Forelimb muscle (tissue), 1 donor: Measurements from ENCODE around the gene LBH. TPM values are rescaled to one million over a fixed set of nuclear protein-coding genes. Genes with fewer than 3 reads are reported as not detected.
A peak's percentile ranks its signal among the peaks of the same experiment; 100 is the strongest.

ENCODE experiments used
- DNase-seq: peaks from one replicate; pipeline ENCODE4 v3.0.0-alpha.2; 2013; ENCODE audit warnings: low read depth
- polyA plus RNA-seq: library from polyadenylated mRNA; unstranded; fragments of 120-200 nt; gene quantifications from one replicate; pipeline ENCODE4 v1.2.1, GENCODE V29; 2013; ENCODE audit not compliant: insufficient read length

The LBH gene
- 17.4 TPM for polyA plus RNA-seq

DNA sequence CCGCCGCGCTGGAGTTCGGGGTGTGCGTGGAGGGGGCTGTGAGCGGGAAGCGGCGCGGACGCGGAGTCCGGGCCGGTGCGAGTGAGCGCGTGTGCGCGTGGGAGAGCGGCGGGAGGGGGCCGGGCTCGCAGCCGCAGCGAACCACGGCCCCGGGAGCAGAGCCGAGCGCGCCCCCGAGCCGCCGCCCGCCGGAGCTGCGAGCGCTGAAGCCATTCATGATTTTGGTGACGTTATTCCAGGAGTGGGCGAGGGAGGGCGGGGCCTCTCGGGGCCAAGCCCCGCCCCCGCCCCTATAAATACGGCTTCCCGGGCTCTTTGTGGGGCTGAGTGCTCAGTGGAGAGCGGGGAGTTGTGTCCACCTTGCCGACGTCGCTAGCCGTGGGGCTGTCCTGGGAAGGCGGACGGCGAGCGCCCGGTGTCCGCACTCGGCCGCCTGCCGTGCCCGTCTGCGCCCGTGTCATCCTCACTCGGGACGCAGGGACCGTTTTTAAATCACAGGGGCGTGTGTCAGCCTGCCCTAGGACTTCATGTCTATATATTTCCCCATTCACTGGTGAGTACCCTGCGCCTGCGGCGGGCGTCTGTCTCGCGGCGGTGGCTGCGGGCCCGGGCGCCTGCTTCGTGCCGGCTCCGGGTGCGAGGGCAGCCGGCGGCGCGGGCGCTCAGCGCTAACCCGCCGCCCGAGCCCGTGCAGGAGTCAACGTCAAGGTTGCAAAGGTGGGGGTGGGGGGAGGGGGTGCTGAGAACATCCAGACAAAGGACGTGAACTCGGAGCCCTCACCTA is at the start of gene LBH:
LBH (plus strand) TSS at position 323 of the 784 bp plus-strand sequence; CDS start at position 528, 205 bp downstream.
- peak; percentile 74 for DNase-seq

DNA sequence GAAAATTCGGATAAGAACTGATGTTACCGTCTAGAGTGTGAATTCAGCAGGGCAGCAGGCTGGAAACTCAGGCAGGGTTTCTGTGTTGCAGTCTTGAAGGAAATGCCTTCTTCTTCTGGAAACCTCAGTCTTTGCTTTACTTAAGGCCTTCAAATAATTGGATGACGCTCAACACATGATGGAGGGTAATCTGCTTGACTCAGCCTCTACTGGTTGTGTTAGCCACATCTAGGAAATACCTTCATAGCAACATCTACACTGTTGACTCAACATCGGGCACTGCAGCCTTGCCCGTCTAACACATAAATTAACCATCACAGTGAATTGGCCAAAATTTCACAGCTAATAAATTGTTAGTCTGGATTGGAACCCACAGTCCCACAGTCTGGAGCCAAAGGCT is 47.3 kb upstream of the LBH start:
- no peak for DNase-seq

DNA sequence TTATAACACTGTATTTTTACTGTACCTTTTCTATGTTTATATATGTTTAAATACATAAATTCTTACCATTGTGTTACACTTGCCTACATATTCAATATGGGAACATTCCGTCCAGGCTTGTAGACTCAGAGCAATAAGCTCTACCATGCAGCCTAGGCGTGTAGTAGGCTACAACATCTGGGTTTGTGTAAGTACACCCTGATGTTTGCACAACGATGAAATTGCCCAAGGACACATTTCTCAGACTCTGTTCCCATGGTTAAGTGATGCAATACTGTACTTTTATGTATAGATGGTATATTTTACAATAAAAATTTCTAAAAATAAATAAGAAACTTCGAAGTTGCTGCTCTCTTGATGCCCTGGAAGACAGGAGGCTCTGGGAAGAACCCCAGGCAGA is 46.2 kb upstream of the LBH start:
- DNase-seq: no peak

DNA sequence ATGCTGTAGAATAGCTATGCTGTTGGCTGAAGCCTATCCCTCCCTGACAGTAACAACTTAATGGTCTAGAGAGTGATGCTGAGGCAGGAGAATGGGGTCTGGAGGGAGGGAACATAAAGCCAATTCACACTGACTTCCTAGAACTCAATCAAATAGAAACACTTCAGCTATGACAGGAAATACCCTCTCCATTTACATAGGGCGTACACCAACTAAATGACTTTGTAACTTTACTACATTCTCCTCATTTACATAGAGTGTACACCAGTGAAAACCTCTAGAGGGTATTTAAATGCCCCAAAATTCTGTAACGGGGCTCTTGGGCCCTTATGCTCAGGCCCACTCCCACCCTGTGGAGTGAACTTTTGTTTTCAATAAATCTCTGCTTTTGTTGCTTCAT is 43.0 kb upstream of the LBH start:
- no peak for DNase-seq

DNA sequence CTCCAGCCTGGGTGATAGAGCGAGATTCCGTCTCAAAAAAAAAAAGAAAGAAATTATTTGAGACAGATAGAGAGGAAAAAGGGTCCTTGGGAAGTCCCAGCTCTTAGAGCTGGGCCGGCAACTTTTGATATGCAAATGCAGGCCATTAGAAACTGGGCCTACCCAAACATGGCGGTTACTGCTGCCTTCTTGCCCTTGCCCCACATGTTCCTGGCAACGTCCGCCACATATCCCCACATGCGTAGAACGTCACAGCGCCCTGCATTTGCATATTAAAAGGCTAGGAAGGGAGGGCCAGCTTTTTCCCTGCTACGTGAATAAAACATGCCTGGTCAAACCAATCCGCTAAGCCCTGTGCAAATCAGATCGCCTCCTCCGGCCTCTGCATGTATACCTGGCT is 40.7 kb upstream of the LBH start:
- DNase-seq: no peak

DNA sequence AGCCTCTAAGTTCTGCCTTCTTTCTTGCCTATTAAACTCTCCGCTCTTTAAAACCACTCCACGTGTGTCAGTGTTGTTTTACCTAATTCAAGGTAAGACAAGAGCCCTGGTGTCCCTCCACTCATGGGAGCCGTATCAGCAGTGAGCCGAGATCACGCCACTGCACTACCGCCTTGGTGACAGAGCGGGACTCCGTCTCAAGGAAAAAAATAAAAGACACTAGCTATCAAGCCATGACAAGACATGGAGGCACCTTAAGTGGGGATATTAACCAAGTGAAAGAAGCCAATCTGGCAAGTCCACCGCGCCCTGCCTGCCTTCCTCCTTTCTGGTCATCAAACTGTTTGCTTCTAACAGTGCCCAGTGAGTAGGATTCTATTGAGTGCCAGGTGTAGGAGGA is 40.2 kb upstream of the LBH start:
- no peak for DNase-seq

DNA sequence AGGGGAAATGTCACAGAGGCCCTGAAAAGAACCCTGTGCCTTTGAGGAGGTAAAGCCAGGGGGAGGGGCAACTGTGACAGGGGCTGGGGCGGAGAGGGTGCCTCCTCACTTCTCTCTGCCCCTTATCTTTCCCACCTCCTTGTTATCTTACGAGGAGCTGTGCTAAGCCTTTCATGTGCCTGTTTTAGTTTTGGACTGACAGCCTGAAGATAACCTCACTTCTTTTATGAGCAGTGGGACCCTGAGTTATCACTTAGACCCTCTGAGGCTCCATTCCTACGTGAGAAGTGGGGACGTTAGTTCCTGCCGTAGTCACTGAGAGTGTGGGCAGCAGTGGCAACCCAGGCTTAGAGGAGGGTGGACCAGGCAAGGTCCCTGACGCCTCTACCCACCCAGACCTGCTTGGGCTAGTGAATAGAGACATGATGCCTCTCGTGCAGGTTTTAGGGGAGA is 39.5 kb upstream of the LBH start:
- DNase-seq: no peak

DNA sequence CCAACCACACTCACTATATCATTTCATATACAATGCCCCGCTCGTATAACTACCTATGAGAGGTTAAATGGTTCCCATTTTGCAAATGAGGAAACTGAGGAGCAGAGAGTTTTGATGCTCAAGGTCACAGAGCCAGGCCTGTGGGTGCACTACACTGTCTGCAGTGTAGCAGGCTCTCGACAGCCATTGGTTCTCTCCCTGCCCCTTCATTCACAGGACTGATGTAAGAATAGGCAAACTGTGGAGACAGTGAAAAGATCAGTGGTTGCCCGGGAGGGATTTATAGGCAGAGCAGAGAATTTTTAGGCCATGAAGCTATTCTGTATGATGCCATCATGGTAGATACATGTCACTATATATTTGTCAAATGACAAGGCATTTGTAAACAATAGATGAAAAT is 39.0 kb upstream of the LBH start:
- DNase-seq: no peak

DNA sequence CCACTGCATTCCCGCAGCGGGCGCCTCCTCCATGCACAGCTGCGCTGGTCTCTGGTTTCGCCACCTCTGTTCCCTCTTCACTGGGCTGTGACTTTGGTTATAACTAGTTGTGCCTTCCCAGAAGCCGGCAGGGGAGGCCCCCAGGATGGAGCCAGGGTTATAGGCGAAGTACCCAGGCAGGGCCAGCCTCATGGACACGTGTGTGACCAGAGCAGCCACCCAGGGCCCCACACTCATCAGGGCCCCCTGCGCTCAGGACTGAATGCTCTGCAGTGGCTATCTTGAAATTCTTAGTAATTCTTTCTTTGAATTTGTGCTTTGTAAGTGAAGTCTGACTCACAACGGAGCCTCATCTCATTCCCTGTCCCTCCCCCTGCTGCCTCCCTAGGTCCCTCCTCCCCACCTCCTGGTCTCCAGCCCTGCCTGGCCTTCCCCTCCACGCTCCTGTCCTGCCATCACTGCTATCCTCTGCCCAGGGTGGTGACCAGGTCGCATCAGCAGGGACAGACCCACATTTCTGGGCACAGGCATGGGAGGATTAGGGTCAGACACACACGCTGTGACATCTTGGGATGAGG is 38.1 kb upstream of the LBH start:
- DNase-seq: no peak

DNA sequence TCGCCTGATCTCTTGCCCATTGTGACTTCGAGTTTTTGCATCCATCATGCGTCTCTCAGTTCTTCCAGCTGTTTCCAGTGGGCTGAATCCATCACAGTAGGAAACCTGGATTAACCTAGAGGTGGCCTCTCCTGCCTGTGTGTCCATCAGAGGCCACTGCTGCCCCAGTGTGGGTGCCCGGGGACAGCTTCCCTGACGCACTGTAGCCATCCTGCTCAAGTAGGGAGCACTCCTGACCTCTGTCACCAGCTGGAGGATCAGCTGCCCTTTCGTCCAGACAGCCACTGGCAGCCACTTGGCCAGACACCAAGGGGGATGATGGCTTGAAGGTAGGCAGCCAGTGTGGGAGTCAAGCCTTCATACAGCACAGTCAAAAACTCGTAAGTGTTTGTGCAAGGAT is 36.9 kb upstream of the LBH start:
- no peak for DNase-seq

DNA sequence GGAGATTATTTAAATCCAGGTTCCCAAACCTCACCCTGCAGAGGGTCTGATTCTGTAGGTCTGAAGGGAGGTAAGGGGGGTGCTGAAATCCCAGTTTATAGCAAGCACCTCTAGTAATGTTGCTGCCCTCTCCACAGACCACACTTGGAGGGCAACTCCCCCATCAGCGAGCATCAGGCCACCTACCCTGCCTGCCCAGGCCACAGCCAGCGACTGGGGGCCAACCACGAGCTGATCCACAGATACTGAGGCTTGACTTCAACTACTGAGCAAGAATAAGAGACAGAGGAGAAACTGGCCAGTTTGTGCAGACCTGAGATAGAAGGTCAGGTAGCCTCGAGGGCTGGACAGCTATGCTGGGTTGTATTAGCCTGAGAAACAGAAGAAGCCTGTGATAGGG is 36.3 kb upstream of the LBH start:
- no peak for DNase-seq

DNA sequence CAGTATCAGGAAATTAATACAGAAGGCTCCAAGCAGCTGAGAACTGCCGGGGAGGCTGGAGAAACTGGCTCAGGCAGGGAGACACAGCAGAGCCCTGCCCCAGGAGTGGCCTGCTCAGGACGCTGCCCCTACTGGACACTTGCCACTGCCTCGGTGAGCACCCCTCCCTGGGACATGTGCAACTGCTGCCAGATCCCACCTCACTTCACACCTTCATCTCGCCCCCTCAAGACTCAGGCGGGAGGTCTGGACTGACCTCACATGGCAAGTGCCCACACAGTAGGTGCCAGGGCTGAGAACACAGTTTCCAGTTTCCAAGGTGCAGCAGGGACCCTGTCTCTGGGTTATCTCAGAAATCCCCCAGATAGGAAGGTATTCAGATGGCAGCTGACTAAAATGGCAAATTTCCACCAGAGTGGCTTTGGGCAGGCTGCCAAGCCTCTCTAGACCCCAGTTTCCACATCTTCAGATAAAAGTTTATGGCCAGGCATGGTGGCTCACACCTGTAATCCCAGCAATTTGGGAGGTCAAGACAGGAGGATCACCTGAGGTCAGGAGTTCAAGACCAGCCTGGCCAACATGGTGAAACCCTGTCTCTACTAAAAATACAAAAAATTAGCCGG is 33.7 kb upstream of the LBH start:
- no peak for DNase-seq

DNA sequence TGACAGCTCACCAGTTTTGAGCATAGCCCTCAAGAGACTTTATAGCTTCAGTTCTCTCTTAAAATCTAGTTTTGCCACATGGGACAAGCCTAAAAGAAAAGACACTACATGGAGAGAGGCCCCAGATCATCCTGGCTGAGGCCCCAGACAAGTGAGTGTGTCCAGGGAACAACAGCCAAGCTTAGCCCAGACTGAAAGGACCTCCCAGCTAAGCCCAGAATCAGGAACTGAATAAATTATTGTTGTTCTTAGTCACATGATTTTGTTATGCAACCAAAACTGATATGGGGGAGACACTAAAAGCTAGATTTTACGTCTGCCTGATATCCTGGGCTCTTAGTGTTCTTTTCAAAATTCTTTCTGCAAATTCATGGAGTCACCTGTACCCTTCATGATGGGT is 29.3 kb upstream of the LBH start:
- DNase-seq: no peak

DNA sequence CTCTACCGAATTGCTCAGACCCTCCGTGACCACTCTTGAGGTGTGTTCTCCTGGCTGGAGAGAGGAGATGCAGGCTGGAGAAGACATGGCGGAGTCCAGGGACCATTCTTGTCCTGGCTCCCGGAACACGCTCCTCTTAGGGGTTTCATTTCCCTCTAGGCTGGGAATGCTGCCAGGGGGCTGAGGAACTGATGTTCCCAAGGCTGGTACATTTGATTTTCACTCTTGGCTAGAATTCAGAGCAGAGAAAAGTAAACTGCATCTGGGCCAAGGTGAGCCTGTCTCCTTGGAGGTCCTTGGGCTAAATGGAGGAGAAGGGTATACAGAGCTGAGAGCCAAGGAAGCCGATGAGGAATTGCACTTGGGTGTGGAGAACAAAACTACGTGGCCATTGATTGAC is 28.2 kb upstream of the LBH start:
- DNase-seq: no peak

DNA sequence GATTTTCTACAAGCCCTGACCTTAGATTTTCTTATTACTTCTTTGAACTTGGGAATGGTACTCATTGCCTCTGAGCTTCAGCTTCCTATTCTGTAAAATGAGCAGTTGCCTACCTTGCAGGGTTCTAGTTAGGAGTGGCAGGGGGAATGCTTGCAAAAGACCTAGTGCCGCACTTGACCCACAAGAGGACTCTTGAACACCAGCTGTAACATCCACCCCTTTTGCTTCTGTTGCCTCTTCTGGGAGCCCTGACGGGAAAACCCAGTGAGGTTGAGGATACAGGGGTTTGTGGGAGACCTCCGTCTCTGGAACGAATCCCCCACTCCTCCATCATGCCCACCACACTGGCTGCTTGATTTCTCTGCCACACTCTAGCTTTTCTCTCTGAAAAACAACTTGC is 27.1 kb upstream of the LBH start:
- no peak for DNase-seq

DNA sequence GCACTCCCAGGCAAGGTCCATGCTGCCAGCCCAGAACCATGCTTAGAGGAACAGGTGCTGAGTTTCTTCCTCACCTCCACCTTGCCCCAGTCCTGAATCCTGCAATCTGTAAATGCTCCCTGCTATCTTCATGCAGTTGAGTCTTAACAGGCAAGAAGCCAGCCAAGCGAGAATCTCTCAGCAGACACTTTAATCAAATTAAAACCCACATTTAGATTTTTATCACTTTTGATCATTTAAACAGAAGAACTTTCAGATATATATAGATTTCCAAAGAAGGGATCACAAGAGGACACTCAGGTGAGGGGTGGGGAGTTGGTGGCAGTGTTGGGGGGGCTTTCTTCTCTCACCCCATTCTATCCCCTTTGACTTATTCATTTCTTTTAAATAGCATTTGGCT is 25.9 kb upstream of the LBH start:
- DNase-seq: no peak

DNA sequence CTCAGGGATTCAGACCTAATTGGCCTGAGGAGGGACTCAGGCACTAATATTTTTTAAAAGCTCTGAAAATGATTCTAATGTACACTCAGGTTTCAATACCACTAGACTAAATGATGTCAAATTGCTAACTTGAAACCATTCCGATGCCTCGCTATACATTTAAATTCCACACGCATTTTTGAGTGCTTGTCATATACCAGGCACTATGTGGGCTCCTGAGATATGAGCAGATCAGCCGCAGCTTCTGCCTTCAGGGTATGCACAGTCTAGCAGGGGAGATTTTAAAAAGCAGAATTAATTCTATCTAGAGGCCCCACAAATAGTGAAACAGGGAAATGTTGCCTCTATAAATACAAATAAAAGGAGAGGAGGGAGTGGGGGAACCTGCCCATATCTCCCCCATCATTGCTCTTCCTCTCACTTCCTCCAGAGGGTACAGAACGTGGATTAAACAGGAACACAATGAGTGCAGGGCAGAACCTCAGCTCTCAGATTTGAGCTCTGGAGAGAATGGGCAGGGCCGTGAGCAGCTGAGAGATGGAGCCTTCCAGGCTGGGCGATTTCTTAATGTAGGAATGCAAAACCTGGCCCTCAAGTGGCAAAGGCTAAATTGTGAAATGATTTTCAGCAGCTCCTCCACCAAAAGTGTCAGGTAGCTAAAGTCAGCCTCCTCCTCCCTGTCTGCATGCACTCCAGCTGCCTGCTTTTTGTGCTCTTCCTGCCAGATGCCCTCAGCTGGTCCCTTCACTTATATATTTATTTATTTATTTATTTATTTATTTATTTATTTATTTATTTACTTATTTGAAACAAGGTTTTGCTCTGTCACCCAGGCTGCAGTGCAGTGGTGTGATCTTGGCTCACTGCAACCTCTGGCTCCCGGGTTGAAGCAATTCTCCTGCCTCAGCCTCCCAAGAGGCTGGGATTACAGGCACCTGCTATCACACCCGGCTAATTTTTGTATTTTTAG is 24.6 kb upstream of the LBH start:
- no peak for DNase-seq

DNA sequence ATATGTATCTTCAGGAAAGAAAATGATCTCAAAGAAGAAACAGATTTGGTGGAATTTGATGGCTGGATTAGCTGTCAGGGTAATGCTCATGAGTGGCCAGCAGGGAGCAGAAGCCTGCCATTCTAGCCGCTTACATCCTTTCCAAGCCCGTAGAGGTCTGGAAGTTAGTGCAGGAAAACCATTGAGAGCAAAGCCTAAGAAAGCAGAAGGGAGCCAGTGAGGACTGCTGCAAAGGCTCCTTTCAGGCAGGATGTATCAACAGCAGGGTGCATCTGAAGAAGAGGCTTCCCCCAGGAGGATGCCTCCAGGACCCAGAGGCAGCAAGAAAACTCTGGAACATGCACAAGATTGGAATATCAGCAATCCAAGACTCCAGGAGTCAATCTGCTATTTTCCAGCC is 22.9 kb upstream of the LBH start:
- DNase-seq: no peak

DNA sequence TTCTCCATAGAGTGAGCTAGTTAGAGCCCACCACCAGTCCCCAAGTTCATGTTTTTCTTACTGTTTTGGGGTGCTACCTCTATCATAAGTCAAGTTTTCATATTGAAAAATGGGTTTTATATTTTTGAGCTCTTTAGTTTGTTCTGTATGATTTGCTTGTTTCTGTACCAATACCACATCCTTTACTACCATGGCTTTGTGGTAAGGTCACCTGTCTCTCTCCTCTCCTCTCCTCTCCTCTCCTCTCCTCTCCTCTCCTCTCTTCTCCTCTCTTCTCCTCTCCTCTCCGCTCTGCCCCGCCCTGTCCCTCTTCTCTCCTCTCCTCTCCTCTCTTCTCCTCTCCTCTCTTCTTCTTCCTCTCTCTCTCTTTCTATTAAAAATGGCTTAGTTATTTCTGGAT is 22.1 kb upstream of the LBH start:
- DNase-seq: no peak

DNA sequence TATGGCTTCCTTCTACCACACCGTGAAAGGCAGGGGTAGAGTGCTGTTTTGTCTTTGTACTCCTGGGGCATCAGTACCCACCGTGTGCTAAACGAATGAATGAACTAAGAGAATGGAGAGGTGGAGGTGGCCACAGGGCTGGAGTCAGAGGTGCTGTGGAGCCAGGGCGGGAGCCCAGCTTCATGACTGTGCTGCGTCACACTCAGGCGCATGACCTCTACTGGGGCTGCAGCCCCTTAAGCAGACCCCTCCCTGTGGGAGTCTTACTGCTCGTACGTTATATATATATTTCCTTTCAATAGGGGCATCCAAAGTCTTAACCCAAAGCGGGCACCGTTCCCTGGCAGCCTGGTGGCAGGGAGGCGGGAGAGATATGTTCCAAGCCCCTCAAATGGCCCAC is 18.0 kb upstream of the LBH start:
- DNase-seq: no peak

DNA sequence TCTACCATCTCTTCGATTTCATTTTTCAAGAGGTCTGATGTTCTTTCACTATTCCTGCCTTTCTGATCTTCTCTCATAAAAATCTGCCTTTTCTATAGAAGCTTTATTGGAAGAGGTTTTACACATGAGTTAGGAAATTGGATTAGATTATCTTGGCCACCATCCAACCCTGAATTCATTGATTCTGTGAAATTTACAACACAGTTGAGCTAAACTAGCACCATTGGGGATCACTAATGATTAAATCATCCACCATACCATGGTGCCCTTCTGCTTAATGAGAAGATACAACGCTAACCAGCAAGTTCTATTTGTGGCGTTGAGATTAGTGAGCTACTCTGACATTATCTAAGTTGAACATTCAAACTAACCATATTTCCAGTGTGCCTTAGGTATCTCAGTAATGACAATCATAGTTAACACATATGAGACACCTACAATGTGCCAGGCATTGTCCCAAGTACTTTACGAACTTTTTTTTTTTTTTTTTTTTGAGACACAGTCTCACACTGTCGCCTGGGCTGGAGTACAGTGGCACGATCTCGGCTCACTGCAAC is 17.3 kb upstream of the LBH start:
- no peak for DNase-seq

DNA sequence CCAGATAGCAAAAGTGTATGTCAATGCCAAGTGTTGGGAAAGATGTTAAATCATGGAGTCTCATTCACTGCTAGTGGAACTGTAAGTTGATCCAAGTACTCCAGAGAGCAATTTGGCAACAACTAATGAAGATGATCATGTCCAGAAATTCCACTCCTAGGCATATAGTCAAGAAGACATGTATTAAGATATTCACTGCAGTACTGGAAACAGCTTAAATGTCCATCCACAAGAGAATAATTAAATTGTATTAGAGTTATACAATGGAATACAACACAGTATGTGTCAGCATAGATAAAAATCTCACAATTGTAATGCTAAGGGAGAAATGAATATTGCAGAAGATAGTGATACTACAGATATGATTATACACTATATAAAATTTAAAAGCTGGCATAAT is 15.2 kb upstream of the LBH start:
- no peak for DNase-seq
